Measurements from ENCODE around the gene GAD2.

DNA sequence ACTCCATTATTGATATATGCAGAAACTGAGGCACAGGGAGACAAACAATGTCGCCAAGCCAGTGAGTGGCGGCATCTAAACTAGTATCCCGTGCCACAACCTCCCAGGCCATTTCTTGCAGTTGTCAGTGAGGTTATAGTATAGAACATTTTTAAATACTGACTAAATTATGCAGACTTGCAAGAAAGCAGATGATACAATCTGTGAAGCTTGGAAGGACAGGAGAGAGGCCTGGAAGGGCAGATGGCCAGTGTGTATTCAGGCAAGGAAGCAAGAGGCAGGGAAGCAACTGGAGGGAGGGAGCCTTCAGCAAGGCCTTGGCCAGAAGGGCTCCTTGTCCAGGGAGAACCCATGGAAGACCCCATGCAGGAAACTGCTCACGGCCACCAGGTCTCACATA, 111.2 kb downstream of the GAD2 start:
- TF ChIP-seq, protein P1, sequence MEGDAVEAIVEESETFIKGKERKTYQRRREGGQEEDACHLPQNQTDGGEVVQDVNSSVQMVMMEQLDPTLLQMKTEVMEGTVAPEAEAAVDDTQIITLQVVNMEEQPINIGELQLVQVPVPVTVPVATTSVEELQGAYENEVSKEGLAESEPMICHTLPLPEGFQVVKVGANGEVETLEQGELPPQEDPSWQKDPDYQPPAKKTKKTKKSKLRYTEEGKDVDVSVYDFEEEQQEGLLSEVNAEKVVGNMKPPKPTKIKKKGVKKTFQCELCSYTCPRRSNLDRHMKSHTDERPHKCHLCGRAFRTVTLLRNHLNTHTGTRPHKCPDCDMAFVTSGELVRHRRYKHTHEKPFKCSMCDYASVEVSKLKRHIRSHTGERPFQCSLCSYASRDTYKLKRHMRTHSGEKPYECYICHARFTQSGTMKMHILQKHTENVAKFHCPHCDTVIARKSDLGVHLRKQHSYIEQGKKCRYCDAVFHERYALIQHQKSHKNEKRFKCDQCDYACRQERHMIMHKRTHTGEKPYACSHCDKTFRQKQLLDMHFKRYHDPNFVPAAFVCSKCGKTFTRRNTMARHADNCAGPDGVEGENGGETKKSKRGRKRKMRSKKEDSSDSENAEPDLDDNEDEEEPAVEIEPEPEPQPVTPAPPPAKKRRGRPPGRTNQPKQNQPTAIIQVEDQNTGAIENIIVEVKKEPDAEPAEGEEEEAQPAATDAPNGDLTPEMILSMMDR (IDR thresholded peaks at IDR 0.05), result no peak
- no peak for TF ChIP-seq POLR2A (IDR thresholded peaks at IDR 0.05)

All from thyroid gland (tissue), 4 donors.